Ascending aorta (tissue), 2 donors: ENCODE measurements around the gene PRSS35. TPM values are rescaled to one million over a fixed set of nuclear protein-coding genes. Genes with fewer than 3 reads are reported as not detected.

Source experiments
- DNase-seq, 2 donors: peaks; one replicate each; pipeline ENCODE4 v3.0.0-alpha.2; 2019; ENCODE audit warnings: low spot score in 2 of 2
- H3K27ac ChIP-seq, 2 donors: fragments of 200-600 bp; sonication (generic); one replicate each; pipeline ENCODE4 v1.5.1; 2016 to 2017; ENCODE audit warnings: mild to moderate bottlenecking in 1 of 2
- H3K27me3 ChIP-seq: fragments of 200-600 bp; sonication (generic); one replicate; pipeline ENCODE4 v1.5.1; 2017
- H3K36me3 ChIP-seq, 2 donors: fragments of 200-600 bp; sonication (generic); one replicate each; pipeline ENCODE4 v1.5.1; 2016
- H3K4me1 ChIP-seq, 2 donors: fragments of 200-600 bp; sonication (generic); one replicate each; pipeline ENCODE4 v1.5.1; 2016 to 2017; ENCODE audit warnings: mild to moderate bottlenecking in 1 of 2
- H3K4me3 ChIP-seq, 2 donors: fragments of 200-600 bp; sonication (generic); one replicate each; pipeline ENCODE4 v1.5.1; 2016 to 2017; ENCODE audit warnings: mild to moderate bottlenecking in 1 of 2
- H3K9me3 ChIP-seq, 2 donors: fragments of 200-600 bp; sonication (generic); one replicate each; pipeline ENCODE4 v1.5.1; 2016
- intact Hi-C: fragments of 100-400 bp; cut with DNase I; formaldehyde crosslinking; loops from one replicate; pipeline ENCODE4 v1.15.1; 2023
- total RNA-seq: library from RNA; depleted of rRNA; stranded (reverse); fragments of >200 nt; gene quantifications from one replicate; pipeline ENCODE4 v1.1.0, GENCODE V29; 2016
- TF ChIP-seq, protein P1 (sequence below), 3 experiments: fragments of 200-600 bp in 2 of 3; fragments of 450-650 bp in 1 of 3; sonication (generic) in 2 of 3; IDR thresholded peaks; one replicate each; pipeline ENCODE4 v1.5.1; 2016 to 2019; ENCODE audit warnings: antibody characterized with exemption in 3 of 3, mild to moderate bottlenecking in 1 of 3, moderate library complexity in 1 of 3

PRSS35 gene
- total RNA-seq, 1 donor from 2014 or later, result 1.8 TPM

DNA sequence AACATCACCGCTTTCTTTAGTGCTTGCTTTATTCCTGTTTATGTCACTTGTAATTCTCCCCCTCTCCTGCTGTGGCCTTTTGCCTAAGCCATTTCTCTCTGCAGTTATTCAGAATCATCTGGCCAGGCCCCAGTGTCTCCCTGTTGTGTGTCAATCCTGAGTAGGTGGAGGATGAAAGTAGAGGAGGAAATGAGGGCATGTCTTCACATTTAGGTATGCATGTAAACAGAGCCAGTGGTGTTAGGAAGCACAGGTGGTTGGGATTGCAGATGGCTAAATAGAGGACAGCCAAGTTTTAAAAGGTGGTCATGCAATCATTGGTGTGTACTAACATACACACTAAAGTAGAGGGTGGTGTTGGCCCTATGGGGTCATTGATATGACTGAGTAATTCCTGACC lies 5.2 kb downstream of the PRSS35 start:
- DNase-seq, result no peak
- no peak overlapping the region for H3K27ac ChIP-seq
- no peak overlapping the region for H3K4me3 ChIP-seq
- H3K27me3 ChIP-seq, result no peaks in the 10 kb centered on the region
- no peaks in the 10 kb centered on the region for H3K36me3 ChIP-seq
- TF ChIP-seq, protein P1, sequence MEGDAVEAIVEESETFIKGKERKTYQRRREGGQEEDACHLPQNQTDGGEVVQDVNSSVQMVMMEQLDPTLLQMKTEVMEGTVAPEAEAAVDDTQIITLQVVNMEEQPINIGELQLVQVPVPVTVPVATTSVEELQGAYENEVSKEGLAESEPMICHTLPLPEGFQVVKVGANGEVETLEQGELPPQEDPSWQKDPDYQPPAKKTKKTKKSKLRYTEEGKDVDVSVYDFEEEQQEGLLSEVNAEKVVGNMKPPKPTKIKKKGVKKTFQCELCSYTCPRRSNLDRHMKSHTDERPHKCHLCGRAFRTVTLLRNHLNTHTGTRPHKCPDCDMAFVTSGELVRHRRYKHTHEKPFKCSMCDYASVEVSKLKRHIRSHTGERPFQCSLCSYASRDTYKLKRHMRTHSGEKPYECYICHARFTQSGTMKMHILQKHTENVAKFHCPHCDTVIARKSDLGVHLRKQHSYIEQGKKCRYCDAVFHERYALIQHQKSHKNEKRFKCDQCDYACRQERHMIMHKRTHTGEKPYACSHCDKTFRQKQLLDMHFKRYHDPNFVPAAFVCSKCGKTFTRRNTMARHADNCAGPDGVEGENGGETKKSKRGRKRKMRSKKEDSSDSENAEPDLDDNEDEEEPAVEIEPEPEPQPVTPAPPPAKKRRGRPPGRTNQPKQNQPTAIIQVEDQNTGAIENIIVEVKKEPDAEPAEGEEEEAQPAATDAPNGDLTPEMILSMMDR (IDR thresholded peaks at IDR 0.05), result no peak
- no peaks in the 10 kb centered on the region for H3K9me3 ChIP-seq
- peaks cover 0 to 21% of the 10 kb centered on the region in 2 donors for H3K4me1 ChIP-seq
- intact Hi-C loops, result loop anchor here (5.0 kb wide), 1 partner anchor 450 kb away; the partner anchor contains the start of genes DOP1A and UBE3D

DNA sequence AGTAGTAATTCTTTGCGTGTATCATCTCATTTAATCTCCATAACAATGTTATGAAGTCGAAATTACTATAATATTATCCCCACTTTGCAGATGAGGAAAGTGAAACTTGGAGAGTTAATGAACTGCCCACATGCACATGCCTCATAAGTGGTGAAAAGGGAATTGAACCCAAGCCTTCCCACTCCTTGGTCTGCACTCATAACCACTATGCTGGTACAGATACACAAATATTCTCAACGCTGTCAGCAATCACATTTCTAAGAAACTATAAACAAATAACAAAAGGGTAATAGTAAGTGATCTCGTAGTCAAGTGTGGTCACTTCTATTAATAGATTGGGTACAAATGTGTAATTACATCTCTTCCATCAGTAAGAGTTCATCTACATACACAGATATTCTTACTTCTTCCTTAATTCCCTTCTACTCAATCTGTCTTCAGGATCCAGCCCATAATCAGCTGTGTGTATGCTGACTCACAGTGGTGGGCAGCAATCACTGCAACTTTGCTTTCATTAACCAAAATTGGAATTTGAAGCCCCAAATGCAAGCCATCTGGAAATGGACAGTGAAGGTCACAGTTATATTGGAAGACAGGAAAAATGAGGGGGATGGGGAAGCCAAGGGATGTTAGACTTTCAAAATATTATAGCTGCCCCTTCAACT lies 6.6 kb downstream of the PRSS35 start:
- peak overlapping the region in 1 of 2 donors; percentile 9 for H3K4me3 ChIP-seq
- H3K4me1 ChIP-seq, result peaks cover 0 to 15% of the 10 kb centered on the region in 2 donors
- intact Hi-C loops, result loop anchor here (5.0 kb wide), 1 partner anchor 452 kb away; the partner anchor contains the start of genes DOP1A and UBE3D
- no peaks in the 10 kb centered on the region for H3K36me3 ChIP-seq
- TF ChIP-seq, protein P1 (IDR thresholded peaks at IDR 0.05), result peak in 2 of 3 experiments; percentile 22 to 40
- no peaks in the 10 kb centered on the region for H3K9me3 ChIP-seq
- no peak overlapping the region for H3K27ac ChIP-seq
- DNase-seq, result no peak
- H3K27me3 ChIP-seq, result no peaks in the 10 kb centered on the region

DNA sequence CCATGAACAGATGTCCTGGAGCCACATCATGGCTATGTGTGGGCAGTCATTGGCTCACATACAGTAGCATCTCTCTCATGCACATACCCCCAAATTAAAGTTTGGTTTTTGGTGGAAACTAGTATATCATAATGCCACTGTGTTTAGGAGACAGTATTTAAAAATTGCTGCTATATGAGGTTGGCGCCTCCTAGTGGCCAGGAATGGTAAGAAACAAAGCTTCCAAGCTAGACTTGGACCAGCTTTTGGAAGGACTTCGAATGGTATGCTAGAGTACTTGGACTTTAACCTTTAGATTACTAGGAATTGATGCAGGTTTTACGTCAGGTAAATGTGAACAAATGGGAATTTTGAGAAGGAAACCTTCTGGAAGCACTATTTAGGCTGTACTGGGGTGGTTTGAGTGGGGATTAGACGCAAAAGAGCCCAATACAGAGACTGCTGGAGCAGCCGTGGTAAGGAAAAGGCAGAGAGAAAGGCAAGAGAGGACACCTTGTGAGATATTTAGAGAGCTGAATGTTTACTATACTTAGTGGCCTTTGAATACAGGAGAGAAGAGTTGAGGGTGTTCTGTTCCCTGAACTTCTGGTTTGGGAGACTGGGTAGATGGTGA lies 23.8 kb downstream of the PRSS35 start:
- TF ChIP-seq, protein P1 (IDR thresholded peaks at IDR 0.05), result peak; percentile 21 to 63 (median 63)
- intact Hi-C loops, result no loop called here
- H3K27ac ChIP-seq, result peak overlapping the region in 1 of 2 donors; percentile 49
- H3K9me3 ChIP-seq, result no peaks in the 10 kb centered on the region
- H3K36me3 ChIP-seq, result no peaks in the 10 kb centered on the region
- DNase-seq, result no peak
- H3K4me1 ChIP-seq, result peaks cover 0 to 8% of the 10 kb centered on the region in 2 donors
- no peak overlapping the region for H3K4me3 ChIP-seq
- no peaks in the 10 kb centered on the region for H3K27me3 ChIP-seq

DNA sequence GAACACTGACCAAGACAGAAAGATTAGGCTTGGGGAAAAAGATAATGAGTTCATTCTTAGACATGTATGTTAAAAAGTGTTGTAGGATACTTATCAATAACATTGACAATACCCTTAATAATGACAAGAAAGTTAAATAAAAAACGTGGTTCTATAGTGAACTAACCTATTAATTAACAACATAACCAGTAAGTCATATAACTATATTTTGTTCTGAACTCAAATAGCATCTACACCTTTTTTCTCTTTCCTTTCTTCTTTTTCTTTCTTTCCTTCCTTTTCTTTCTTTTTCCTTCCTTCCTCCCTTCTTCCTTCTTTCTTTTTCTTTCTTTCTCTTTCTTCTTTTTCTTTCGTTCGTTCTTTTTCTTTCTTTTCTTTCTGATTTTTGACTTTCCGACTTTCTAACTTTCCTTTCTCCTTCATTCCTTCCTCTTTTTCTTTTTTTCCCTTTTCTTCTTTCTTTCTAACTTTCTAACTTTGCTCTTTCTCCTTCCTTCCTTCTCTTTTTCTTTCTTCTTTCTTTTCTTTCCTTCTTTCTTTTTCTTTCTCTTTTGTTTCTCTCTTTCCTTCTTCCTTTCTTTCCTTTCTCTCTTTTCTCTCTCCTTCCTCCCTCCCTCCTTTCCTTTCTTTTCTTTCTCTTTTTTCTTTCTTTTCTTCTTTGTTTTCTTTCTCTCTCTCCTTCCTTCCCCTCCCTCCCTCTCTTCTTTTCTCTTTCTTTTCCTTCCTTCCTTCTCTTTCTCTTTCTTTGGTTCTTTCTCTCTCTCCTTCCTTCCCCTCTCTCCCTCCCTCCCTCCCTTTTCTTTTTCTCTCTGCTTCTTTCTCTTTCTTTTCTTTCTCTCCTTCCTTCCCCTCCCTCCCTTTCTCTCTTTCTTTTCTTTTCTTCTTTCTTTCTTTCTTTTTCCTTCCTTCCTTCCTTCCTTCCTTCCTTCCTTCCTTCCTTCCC lies 24.6 kb downstream of the PRSS35 start:
- Histone ChIP-seq H3K27ac (peak overlapping the region in 1 of 2 donors; percentile 49), H3K9me3 (no peaks in the 10 kb centered on the region), H3K4me3 (no peak overlapping the region), H3K36me3 (no peaks in the 10 kb centered on the region), H3K4me1 (peaks cover 0 to 8% of the 10 kb centered on the region in 2 donors), H3K27me3 (no peaks in the 10 kb centered on the region)
- intact Hi-C loops, result no loop called here
- DNase-seq, result no peak
- TF ChIP-seq, protein P1 (IDR thresholded peaks at IDR 0.05), result no peak

DNA sequence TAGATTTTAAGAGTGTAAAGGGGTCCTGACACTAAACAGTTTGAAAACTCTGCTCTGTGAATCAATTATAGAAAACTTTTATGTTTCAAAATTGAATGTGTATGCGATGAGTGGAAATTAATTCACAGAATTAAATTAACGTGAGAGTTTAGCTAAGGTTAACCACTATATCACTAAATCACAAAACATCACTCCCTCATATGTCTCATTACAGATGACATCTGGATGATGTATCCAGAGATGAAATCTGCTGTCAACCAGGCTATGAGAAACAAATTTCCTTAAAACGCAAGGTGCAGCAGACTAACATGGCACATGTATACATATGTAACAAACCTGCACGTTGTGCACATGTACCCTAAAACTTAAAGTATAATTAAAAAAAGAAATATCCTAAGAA lies 27.3 kb downstream of the PRSS35 start:
- Histone ChIP-seq H3K9me3 (no peaks in the 10 kb centered on the region), H3K27ac (no peak overlapping the region), H3K4me3 (no peak overlapping the region), H3K27me3 (no peaks in the 10 kb centered on the region), H3K36me3 (no peaks in the 10 kb centered on the region), H3K4me1 (peaks cover 0 to 8% of the 10 kb centered on the region in 2 donors)
- DNase-seq, result no peak
- TF ChIP-seq, protein P1 (IDR thresholded peaks at IDR 0.05), result no peak
- intact Hi-C loops, result no loop called here
